ENCODE measurements around the gene MRPL37. TPM values are rescaled to one million over a fixed set of nuclear protein-coding genes. Genes with fewer than 3 reads are reported as not detected.

Gene MRPL37
- polyA plus RNA-seq, 3 donors: 7.5 to 47.8 (median 42.5) TPM

DNA sequence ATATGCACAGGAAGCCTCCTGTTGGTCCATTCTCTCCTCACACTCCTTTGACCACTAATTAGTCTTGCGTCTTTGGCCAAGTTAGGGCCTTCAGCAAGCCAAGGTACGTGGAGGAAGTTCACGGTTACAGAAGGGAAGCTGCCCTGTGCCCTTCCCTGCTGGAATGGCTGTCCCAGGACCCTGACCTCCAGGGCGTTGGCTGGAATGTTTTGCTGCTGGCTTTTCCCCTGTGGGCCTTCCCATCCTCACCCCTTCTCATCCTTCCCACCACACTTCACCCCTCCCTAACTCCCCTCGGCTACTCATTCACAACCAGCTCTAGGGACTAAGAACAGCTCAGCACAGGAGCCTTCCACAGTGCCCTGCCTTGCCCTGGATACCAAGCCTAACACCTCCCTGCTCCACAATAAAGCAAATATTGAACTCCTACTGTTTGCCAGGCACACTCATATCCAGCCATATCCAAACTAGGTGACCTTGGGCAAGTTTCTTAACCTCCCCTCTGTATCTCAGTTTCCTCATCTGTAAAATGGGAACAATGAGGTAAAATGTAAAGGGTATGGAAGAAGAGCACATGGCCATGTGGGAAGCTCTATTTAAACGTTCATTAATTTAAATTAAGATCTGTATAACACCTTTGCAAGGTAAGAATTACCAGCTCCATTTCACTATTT lies 38.3 kb upstream of the MRPL37 start:
- H3K79me2 ChIP-seq (ENCODE audit: insufficient read depth, low read length): no peaks in the 10 kb centered on the region
- H3K9me3 ChIP-seq (replicated peaks in 1 of 2; ENCODE audit: control insufficient read depth in 1 of 2, insufficient read depth in 1 of 2, low read length in 2 of 2): no peaks in the 10 kb centered on the region
- H3K27me3 Mint-ChIP-seq (ENCODE audit: low read depth in 3 of 3): no peaks in the 10 kb centered on the region
- TF ChIP-seq, protein P1, sequence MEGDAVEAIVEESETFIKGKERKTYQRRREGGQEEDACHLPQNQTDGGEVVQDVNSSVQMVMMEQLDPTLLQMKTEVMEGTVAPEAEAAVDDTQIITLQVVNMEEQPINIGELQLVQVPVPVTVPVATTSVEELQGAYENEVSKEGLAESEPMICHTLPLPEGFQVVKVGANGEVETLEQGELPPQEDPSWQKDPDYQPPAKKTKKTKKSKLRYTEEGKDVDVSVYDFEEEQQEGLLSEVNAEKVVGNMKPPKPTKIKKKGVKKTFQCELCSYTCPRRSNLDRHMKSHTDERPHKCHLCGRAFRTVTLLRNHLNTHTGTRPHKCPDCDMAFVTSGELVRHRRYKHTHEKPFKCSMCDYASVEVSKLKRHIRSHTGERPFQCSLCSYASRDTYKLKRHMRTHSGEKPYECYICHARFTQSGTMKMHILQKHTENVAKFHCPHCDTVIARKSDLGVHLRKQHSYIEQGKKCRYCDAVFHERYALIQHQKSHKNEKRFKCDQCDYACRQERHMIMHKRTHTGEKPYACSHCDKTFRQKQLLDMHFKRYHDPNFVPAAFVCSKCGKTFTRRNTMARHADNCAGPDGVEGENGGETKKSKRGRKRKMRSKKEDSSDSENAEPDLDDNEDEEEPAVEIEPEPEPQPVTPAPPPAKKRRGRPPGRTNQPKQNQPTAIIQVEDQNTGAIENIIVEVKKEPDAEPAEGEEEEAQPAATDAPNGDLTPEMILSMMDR (IDR thresholded peaks at IDR 0.05): no peak
- 96% methylated on average over 2 of the region's 6 CpGs for WGBS (ENCODE audit: insufficient coverage)
- H3K27me3 ChIP-seq (ENCODE audit: control insufficient read depth in 2 of 2, insufficient read depth in 2 of 2, low read length in 2 of 2): no peaks in the 10 kb centered on the region
- H3K27ac Mint-ChIP-seq: no peak overlapping the region
- no peak overlapping the region for H3K4me2 ChIP-seq (replicated peaks; ENCODE audit: extremely low read depth, low read length, poor library complexity, severe bottlenecking)
- DNase-seq: no peak
- intact Hi-C loops (cut with micrococcal nuclease): no loop called here
- no peaks in the 10 kb centered on the region for H3K4me1 ChIP-seq (ENCODE audit: control insufficient read depth in 1 of 2, insufficient read depth in 2 of 2, low read length in 2 of 2)
- no peaks in the 10 kb centered on the region for H4K20me1 ChIP-seq (ENCODE audit: insufficient read depth, low read length)
- no peak overlapping the region for H3K4me3 ChIP-seq (replicated peaks in 1 of 3; ENCODE audit: low read depth in 2 of 3, low read length in 3 of 3)
- H3K4me1 Mint-ChIP-seq: no peaks in the 10 kb centered on the region
- no peak overlapping the region for H3K4me3 Mint-ChIP-seq
- no peak overlapping the region for H3K9ac ChIP-seq (ENCODE audit: insufficient read depth, low read length, poor library complexity, severe bottlenecking)
- no peak overlapping the region for H2AFZ ChIP-seq (ENCODE audit: insufficient read depth, low read depth, low read length, poor library complexity, severe bottlenecking)
- H3K9me3 Mint-ChIP-seq: peaks cover 0 to 1% (median 0%) of the 10 kb centered on the region in 7 donors
- no peaks in the 10 kb centered on the region for H3K36me3 Mint-ChIP-seq
- no peak overlapping the region for H3K27ac ChIP-seq (ENCODE audit: low read depth in 1 of 2, low read length in 2 of 2)
- H3K36me3 ChIP-seq (replicated peaks in 1 of 2; ENCODE audit: control insufficient read depth in 1 of 2, insufficient read depth in 2 of 2, low read length in 2 of 2): no peaks in the 10 kb centered on the region

DNA sequence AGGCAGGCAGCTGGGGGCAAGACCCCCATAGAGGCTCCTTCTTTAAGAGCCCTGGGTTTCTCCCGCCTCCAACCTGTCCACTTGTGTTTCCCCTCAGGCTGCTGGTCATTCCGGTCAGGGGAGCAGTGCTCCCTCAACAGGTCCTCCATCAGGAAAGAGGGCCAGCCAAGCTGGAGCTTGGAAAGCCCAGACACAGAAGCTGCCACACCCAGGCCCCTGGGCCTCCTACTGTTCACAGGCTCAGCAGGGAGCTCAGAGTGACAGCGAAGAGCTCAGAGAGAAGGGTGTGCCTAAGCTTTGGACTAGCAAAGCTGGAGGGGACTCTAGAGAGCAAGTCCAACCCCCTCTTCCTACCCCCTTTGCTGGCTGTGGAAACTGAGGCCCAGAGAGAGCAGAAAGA lies 36.9 kb upstream of the MRPL37 start:
- H3K27ac ChIP-seq (ENCODE audit: low read depth in 1 of 2, low read length in 2 of 2): no peak overlapping the region
- H3K27me3 ChIP-seq (ENCODE audit: control insufficient read depth in 2 of 2, insufficient read depth in 2 of 2, low read length in 2 of 2): no peaks in the 10 kb centered on the region
- intact Hi-C loops (cut with micrococcal nuclease): no loop called here
- no peak overlapping the region for H2AFZ ChIP-seq (ENCODE audit: insufficient read depth, low read depth, low read length, poor library complexity, severe bottlenecking)
- no peaks in the 10 kb centered on the region for H3K4me1 Mint-ChIP-seq
- 94% methylated on average over 2 of the region's 3 CpGs for WGBS (ENCODE audit: insufficient coverage)
- no peaks in the 10 kb centered on the region for H3K36me3 Mint-ChIP-seq
- no peak overlapping the region for H3K4me2 ChIP-seq (replicated peaks; ENCODE audit: extremely low read depth, low read length, poor library complexity, severe bottlenecking)
- no peak overlapping the region for H3K4me3 ChIP-seq (replicated peaks in 1 of 3; ENCODE audit: low read depth in 2 of 3, low read length in 3 of 3)
- H3K4me3 Mint-ChIP-seq: no peak overlapping the region
- H3K27me3 Mint-ChIP-seq (ENCODE audit: low read depth in 3 of 3): no peaks in the 10 kb centered on the region
- TF ChIP-seq, protein P1 (IDR thresholded peaks at IDR 0.05): no peak
- H3K79me2 ChIP-seq (ENCODE audit: insufficient read depth, low read length): no peaks in the 10 kb centered on the region
- DNase-seq: no peak
- H3K9me3 ChIP-seq (replicated peaks in 1 of 2; ENCODE audit: control insufficient read depth in 1 of 2, insufficient read depth in 1 of 2, low read length in 2 of 2): no peaks in the 10 kb centered on the region
- peaks cover 0 to 1% (median 0%) of the 10 kb centered on the region in 7 donors for H3K9me3 Mint-ChIP-seq
- H4K20me1 ChIP-seq (ENCODE audit: insufficient read depth, low read length): no peaks in the 10 kb centered on the region
- H3K9ac ChIP-seq (ENCODE audit: insufficient read depth, low read length, poor library complexity, severe bottlenecking): no peak overlapping the region
- H3K36me3 ChIP-seq (replicated peaks in 1 of 2; ENCODE audit: control insufficient read depth in 1 of 2, insufficient read depth in 2 of 2, low read length in 2 of 2): no peaks in the 10 kb centered on the region
- H3K27ac Mint-ChIP-seq: no peak overlapping the region
- H3K4me1 ChIP-seq (ENCODE audit: control insufficient read depth in 1 of 2, insufficient read depth in 2 of 2, low read length in 2 of 2): no peaks in the 10 kb centered on the region
